Measurements from ENCODE around the gene SMAD5.

SMAD5 gene

GRCh38 chr5:136146201-136146600 lies 13.6 kb downstream of the SMAD5 start:
- no peak for TF ChIP-seq CTCF (conservative IDR thresholded peaks at IDR 0.05; ENCODE audit: low read depth, low read length)
- peaks cover 80% of the 10 kb centered on the region for H3K79me2 ChIP-seq (ENCODE audit: insufficient read depth, low read depth)
- no peak overlapping the region for H3K27ac ChIP-seq
- no peak overlapping the region for H3K4me2 ChIP-seq
- no peaks in the 10 kb centered on the region for H3K27me3 ChIP-seq (ENCODE audit: insufficient read depth, low read depth)
- H3K4me1 ChIP-seq (ENCODE audit: low read depth, poor library complexity, severe bottlenecking) = peaks cover 12% of the 10 kb centered on the region
- H3K36me3 ChIP-seq (ENCODE audit: insufficient read depth) = no peaks in the 10 kb centered on the region
- H4K20me1 ChIP-seq (ENCODE audit: insufficient read depth) = peaks cover 10% of the 10 kb centered on the region; the same call in 1 of the 2 replicates
- H3K9ac ChIP-seq = no peak overlapping the region
- H2AFZ ChIP-seq (ENCODE audit: low read depth) = no peak overlapping the region
- H3K4me3 ChIP-seq (IDR thresholded peaks at IDR 0.05; ENCODE audit: insufficient read depth, low read depth, low read length) = no peak overlapping the region

GRCh38 chr5:136147632-136148031 lies 15.0 kb downstream of the SMAD5 start:
- Histone ChIP-seq H3K79me2 (ENCODE audit: insufficient read depth, low read depth) (peaks cover 70% of the 10 kb centered on the region), H2AFZ (ENCODE audit: low read depth) (no peak overlapping the region), H3K4me3 (IDR thresholded peaks at IDR 0.05; ENCODE audit: insufficient read depth, low read depth, low read length) (no peak overlapping the region), H3K4me1 (ENCODE audit: low read depth, poor library complexity, severe bottlenecking) (peaks cover 3% of the 10 kb centered on the region), H3K36me3 (ENCODE audit: insufficient read depth) (no peaks in the 10 kb centered on the region), H4K20me1 (ENCODE audit: insufficient read depth) (peaks cover 3% of the 10 kb centered on the region; the same call in 1 of the 2 replicates), H3K27ac (no peak overlapping the region), H3K27me3 (ENCODE audit: insufficient read depth, low read depth) (no peaks in the 10 kb centered on the region), H3K9ac (no peak overlapping the region), H3K4me2 (no peak overlapping the region)
- no peak for TF ChIP-seq CTCF (conservative IDR thresholded peaks at IDR 0.05; ENCODE audit: low read depth, low read length)

- Histone ChIP-seq H3K79me2 (ENCODE audit: insufficient read depth, low read depth) (peaks cover 50% of the 10 kb centered on the region), H3K9ac (no peak overlapping the region), H3K27ac (no peak overlapping the region), H3K4me2 (no peak overlapping the region), H2AFZ (ENCODE audit: low read depth) (no peak overlapping the region), H3K27me3 (ENCODE audit: insufficient read depth, low read depth) (no peaks in the 10 kb centered on the region), H3K36me3 (ENCODE audit: insufficient read depth) (peaks cover 2% of the 10 kb centered on the region; the same call in 1 of the 2 replicates), H4K20me1 (ENCODE audit: insufficient read depth) (peaks cover 3% of the 10 kb centered on the region; the same call in 1 of the 2 replicates), H3K4me3 (IDR thresholded peaks at IDR 0.05; ENCODE audit: insufficient read depth, low read depth, low read length) (no peak overlapping the region), H3K4me1 (ENCODE audit: low read depth, poor library complexity, severe bottlenecking) (no peaks in the 10 kb centered on the region)
- no peak for TF ChIP-seq CTCF (conservative IDR thresholded peaks at IDR 0.05; ENCODE audit: low read depth, low read length)
These were observed 17.2 kb downstream of the SMAD5 start for GRCh38 chr5:136149891-136150290.

GRCh38 chr5:136153581-136154236 lies 21.1 kb downstream of the SMAD5 start:
- Histone ChIP-seq H2AFZ (ENCODE audit: low read depth) (no peak overlapping the region), H3K79me2 (ENCODE audit: insufficient read depth, low read depth) (peaks cover 12% of the 10 kb centered on the region; the same call in 1 of the 2 replicates), H3K27me3 (ENCODE audit: insufficient read depth, low read depth) (no peaks in the 10 kb centered on the region), H3K36me3 (ENCODE audit: insufficient read depth) (peaks cover 5% of the 10 kb centered on the region; the same call in 1 of the 2 replicates), H3K4me3 (IDR thresholded peaks at IDR 0.05; ENCODE audit: insufficient read depth, low read depth, low read length) (no peak overlapping the region), H3K4me1 (ENCODE audit: low read depth, poor library complexity, severe bottlenecking) (no peaks in the 10 kb centered on the region), H3K9ac (no peak overlapping the region), H3K4me2 (no peak overlapping the region), H3K27ac (no peak overlapping the region), H4K20me1 (ENCODE audit: insufficient read depth) (no peaks in the 10 kb centered on the region)
- no peak for TF ChIP-seq CTCF (conservative IDR thresholded peaks at IDR 0.05; ENCODE audit: low read depth, low read length)

All from KMS-11 (cell line).